Esophagus squamous epithelium (tissue), 5 donors: Measurements from ENCODE around the gene MARCHF10. TPM values are rescaled to one million over a fixed set of nuclear protein-coding genes. Genes with fewer than 3 reads are reported as not detected.

Experiments used
- DNase-seq: peaks from one replicate; lab custom pipeline; 2025; lab: John Stamatoyannopoulos, UW
- H3K27ac ChIP-seq, 4 donors: fragments of 200-600 bp; sonication (generic); one replicate each; pipeline ENCODE4 v1.5.1; 2016 to 2019; ENCODE audit warnings: mild to moderate bottlenecking in 1 of 4
- H3K27me3 ChIP-seq, 4 donors: fragments of 200-600 bp; sonication (generic); 1 replicate in 3 of 4; 2 replicates in 1 of 4; pipeline versions ENCODE4 v1.5.1 to v1.6.0; 2017 to 2021; ENCODE audit warnings: antibody characterized with exemption in 1 of 4
- H3K36me3 ChIP-seq, 3 donors: fragments of 200-600 bp; sonication (generic); one replicate each; pipeline ENCODE4 v1.5.1; 2016 to 2019
- H3K4me1 ChIP-seq, 3 donors: fragments of 200-600 bp; sonication (generic); one replicate each; pipeline ENCODE4 v1.5.1; 2017 to 2019
- H3K4me3 ChIP-seq, 4 donors: fragments of 200-600 bp; sonication (generic); 1 replicate in 3 of 4; 2 replicates in 1 of 4; pipeline ENCODE4 v1.5.1; 2016 to 2019; ENCODE audit warnings: mild to moderate bottlenecking in 2 of 4, moderate library complexity in 1 of 4
- H3K9me3 ChIP-seq, 3 donors: fragments of 200-600 bp; sonication (generic); one replicate each; pipeline ENCODE4 v1.5.1; 2016 to 2019
- POLR2A ChIP-seq, 4 donors: fragments of 450-650 bp; IDR thresholded peaks; one replicate each; pipeline ENCODE4 v1.6.1; 2017; ENCODE audit warnings: antibody characterized with exemption in 4 of 4, mild to moderate bottlenecking in 4 of 4, moderate library complexity in 3 of 4
- WGBS, 2 donors: methylation state at CpG; one replicate each; pipeline ENCODE4 v1.1.5; 2018; 5-methylcytosine and 5-hydroxymethylcytosine counted together
- intact Hi-C: fragments of 100-400 bp; cut with DNase I; formaldehyde crosslinking; loops from one replicate; pipeline ENCODE4 v1.15.0; 2022
- small RNA-seq, 4 donors: library from RNA; depleted of rRNA; stranded (forward); fragments of <200 nt; gene quantifications; one replicate each; pipeline ENCODE3, GENCODE V24; 2016
- total RNA-seq, 4 donors: library from RNA; depleted of rRNA; stranded (reverse); fragments of >200 nt; gene quantifications; one replicate each; pipeline ENCODE4 v1.1.0, GENCODE V29; 2016
- TF ChIP-seq, protein P1 (sequence below), 6 experiments: fragments of 450-650 bp in 4 of 6; fragments of 200-600 bp in 2 of 6; sonication (generic) in 2 of 6; IDR thresholded peaks; one replicate each; pipeline ENCODE4 v1.5.1; 2016 to 2019; ENCODE audit warnings: antibody characterized with exemption in 6 of 6, mild to moderate bottlenecking in 4 of 6, moderate library complexity in 4 of 6
- donor health status: DM: yes; HTN: yes; CAD: no.

The MARCHF10 gene
- total RNA-seq, 4 donors from 2014 or later: not detected

DNA sequence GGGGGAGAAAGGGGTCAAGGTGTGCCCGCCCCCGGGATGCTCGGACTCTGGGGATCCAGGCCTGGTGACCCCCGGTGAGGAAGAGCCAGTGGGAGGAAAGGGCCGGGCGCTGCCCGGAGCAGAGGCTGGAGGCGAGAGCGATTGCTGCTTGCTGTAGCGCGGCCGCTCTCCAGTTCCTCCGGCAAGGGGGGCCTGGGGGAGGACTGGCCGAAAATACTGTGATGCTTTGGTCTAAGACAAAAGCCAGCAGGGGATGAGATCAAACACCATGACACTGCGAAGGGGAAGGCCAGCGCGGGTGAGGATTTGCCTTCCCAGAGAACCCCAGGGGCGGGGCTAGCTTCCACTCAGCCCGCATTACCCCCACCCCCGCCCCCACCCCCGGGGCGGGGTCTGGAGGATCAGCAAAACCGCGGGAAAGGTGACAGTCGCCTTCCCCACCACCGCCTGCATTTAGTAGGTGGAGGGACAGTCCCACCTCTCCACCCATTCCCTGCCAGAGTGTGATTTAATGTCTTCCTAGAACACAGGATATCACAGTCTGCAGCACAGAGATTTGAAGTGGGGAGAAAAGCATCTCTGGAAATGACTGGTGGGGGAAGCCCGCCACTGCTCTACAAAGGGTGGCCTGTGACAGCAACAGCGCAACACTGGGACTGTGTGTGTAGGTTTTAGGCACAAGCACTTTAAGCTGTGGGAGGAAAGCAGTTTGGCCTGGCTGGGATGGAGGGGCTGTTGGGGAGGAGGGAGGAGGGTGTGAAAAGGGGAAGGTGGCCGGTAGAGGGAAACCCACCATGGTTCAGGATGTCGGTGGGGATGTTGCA lies 154.9 kb downstream of the MARCHF10 start:
- no peak for DNase-seq
- H3K4me3 ChIP-seq: peak overlapping the region; percentile 37 to 66 (median 50)
- intact Hi-C loops: no loop called here
- peak overlapping the region; percentile 67 to 84 (median 78) for H3K27ac ChIP-seq
- peaks cover 0 to 5% (median 0%) of the 10 kb centered on the region in 3 donors for H3K36me3 ChIP-seq
- H3K27me3 ChIP-seq: no peaks in the 10 kb centered on the region
- WGBS, 2 donors: 6 to 13% methylated on average over 14 to 21 of the region's 30 CpGs
- TF ChIP-seq, protein P1, sequence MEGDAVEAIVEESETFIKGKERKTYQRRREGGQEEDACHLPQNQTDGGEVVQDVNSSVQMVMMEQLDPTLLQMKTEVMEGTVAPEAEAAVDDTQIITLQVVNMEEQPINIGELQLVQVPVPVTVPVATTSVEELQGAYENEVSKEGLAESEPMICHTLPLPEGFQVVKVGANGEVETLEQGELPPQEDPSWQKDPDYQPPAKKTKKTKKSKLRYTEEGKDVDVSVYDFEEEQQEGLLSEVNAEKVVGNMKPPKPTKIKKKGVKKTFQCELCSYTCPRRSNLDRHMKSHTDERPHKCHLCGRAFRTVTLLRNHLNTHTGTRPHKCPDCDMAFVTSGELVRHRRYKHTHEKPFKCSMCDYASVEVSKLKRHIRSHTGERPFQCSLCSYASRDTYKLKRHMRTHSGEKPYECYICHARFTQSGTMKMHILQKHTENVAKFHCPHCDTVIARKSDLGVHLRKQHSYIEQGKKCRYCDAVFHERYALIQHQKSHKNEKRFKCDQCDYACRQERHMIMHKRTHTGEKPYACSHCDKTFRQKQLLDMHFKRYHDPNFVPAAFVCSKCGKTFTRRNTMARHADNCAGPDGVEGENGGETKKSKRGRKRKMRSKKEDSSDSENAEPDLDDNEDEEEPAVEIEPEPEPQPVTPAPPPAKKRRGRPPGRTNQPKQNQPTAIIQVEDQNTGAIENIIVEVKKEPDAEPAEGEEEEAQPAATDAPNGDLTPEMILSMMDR (IDR thresholded peaks at IDR 0.05): no peak
- no peak for TF ChIP-seq POLR2A (IDR thresholded peaks at IDR 0.05)
- H3K4me1 ChIP-seq: peaks cover 26 to 50% (median 27%) of the 10 kb centered on the region in 3 donors
- H3K9me3 ChIP-seq: no peaks in the 10 kb centered on the region

DNA sequence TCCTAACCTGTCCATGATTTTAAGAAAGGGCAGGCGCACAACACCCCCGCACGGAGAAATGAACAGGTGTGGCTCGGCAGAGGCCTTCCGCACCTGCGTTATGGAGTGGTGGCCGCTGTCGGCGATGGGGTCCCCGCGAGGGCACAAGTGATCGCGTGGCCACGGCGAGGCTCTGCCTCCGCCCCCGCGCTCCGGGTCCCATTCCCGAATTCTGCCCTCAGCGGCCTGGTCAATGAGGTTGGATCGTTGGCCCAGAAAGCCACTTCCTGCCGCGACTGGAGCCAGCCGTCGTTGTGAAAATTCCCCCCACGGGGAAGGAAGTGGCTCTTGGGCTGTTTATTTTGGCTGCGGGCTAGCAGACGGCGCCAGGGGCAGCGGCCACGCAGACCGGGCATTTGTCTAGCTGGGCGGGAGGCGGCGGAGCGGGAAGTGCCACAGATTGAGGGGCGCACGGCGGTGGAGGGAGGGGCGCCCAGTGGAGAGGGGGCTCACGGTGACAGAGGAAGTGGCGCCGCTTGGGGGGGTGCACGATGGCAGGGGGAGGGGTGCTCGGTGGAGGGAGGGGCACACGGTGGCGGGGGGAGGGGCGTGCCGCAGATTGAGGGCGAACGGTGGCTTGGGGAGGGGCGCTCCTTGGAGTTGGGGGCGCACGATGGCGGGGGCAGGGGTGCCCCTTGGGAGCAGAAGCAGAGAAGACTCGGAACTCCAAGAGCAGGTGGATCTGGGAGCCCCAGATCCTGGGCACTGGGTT lies 155.7 kb downstream of the MARCHF10 start:
- Histone ChIP-seq H3K4me3 (peak overlapping the region; percentile 37 to 66 (median 50)), H3K27ac (peak overlapping the region; percentile 67 to 84 (median 78)), H3K4me1 (peaks cover 27 to 57% (median 27%) of the 10 kb centered on the region in 3 donors), H3K9me3 (no peaks in the 10 kb centered on the region), H3K27me3 (no peaks in the 10 kb centered on the region), H3K36me3 (no peaks in the 10 kb centered on the region)
- WGBS, 2 donors: 2 to 9% methylated on average over 11 to 22 of the region's 57 CpGs
- no peak for DNase-seq
- intact Hi-C loops: no loop called here
- TF ChIP-seq, protein P1 (IDR thresholded peaks at IDR 0.05): peak in 1 of 6 experiments; percentile 6
- no peak for TF ChIP-seq POLR2A (IDR thresholded peaks at IDR 0.05)

Small RNA genes within 50 kb of the gene (small RNA-seq; reads per million reads assigned to genes)
- gene RF00019 (0 reads per million in 4 donors), gene RNU6-446P (0 reads per million in 4 donors)

Other genes with a start within 250 kb of the MARCHF10 start
- gene MRC2, start 180.6 kb downstream of the MARCHF10 start, total RNA-seq: 10 to 100 TPM; 38.8 to 64.7 (median 61.6) TPM
- 10 to 100 TPM in 3 of 4 donors, 1 to 10 TPM in 1; 9.8 to 26.5 (median 14.3) TPM for gene TANC2, start 157.9 kb upstream of the MARCHF10 start, total RNA-seq